IPS-18c (cell line): ENCODE data around the gene SLC9A6.
"Not testable (repeated sequence)": the region's sequence is repeated elsewhere in the genome, so short reads cannot be mapped to it uniquely, and the experiment has no call there.

Experiments used
- H3K4me3 ChIP-seq: 2 replicates; pipeline ENCODE4 v1.7.0; 2013; ENCODE audit warnings: low read depth, mild to moderate bottlenecking, low read length, moderate library complexity; ENCODE audit not compliant: insufficient read depth
- H3K9me3 ChIP-seq: one replicate; pipeline ENCODE4 v1.6.1; 2013; ENCODE audit warnings: mild to moderate bottlenecking, low read length, moderate library complexity; ENCODE audit not compliant: control insufficient read depth, insufficient read depth

Gene SLC9A6

GRCh38 chrX:136047969-136048368 lies 62.7 kb downstream of the SLC9A6 start:
- H3K9me3 ChIP-seq = peaks cover 3% of the 10 kb centered on the region
- H3K4me3 ChIP-seq = no peak overlapping the region

DNA sequence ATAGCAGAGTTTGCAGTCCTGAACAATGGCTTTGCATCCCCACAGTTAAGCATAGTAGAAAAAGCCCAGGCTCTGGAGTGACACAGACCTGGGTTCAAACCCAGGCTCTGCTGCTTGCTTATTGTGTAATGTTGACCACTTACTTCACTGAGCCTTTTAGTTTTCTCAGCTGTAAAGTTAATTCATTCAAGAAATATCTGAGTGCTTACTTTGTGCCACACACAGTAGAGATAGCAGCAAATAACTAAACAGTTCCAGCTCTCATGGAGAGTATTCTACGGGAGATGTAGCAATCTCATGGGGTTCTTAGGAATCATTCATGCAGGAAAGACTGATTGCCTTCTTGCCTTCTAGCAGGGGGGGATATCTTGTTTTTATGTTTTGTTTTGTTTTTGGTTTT lies 63.2 kb downstream of the SLC9A6 start:
- peaks cover 5% of the 10 kb centered on the region for H3K9me3 ChIP-seq
- H3K4me3 ChIP-seq = no peak overlapping the region

DNA sequence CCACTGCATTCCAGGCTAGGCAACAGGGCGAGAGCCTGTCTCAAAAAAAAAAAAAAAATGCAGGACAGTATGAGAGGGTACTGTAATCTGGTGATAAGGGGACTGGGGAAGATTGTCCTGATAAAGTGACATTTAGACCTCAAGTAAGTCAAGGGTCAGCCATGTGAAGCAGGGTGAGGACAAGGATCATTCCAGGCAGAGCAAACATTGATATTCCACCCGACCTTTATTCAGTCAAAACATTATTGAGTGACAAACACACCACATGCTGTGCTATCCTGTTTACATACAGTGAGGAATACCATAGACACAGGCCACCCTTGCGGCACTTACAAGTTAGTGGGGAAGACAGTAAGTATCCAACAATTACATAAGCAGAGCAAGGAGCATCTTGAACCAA lies 64.4 kb downstream of the SLC9A6 start:
- peaks cover 3% of the 10 kb centered on the region for H3K9me3 ChIP-seq
- H3K4me3 ChIP-seq = no peak overlapping the region

DNA sequence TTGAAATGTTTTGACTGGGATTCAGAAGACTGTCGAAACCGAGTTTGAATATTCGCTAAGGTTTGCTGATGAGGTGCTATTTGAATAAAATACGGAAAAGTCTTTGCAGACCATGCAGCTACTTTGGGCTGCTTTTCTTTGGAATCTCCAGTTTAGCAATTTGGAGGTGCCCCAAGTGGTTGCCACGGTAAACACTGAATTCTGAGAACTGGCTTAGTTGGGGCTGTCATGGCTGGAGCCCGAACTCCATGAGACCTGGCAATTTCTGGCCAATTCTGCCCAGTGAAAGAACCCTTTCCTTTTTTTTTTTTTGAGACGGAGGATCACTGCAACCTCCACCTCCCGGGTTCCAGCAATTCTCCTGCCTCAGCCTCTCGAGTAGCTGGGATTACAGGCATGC lies 65.6 kb downstream of the SLC9A6 start:
- H3K4me3 ChIP-seq, H3K9me3 ChIP-seq: not testable (repeated sequence)

DNA sequence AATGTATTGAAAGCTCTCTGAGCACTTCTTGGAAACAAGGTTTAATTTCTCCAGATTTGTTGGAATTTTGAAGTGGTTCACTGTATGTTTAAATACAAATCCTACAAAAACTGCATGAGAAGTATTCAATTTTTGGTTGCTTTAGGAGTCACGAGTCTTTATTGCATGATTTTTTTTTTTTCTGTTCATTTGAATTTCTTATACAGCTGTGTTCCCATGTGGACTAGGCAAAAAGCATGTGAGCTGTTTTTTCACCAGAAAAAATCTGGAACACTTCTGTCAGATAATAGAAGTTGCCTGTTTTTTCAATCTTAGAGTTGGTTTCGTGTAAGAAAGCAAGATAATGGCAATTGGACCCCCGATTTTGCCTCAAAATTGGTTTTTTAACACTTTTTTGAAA lies 66.4 kb downstream of the SLC9A6 start:
- H3K9me3 ChIP-seq = peaks cover 3% of the 10 kb centered on the region
- H3K4me3 ChIP-seq = no peak overlapping the region

GRCh38 chrX:136055651-136056221 lies 70.5 kb downstream of the SLC9A6 start:
- no peak overlapping the region for H3K4me3 ChIP-seq
- peaks cover 11% of the 10 kb centered on the region for H3K9me3 ChIP-seq

- Histone ChIP-seq H3K4me3 (no peak overlapping the region), H3K9me3 (peaks cover 19% of the 10 kb centered on the region)
These were observed 72.3 kb downstream of the SLC9A6 start for GRCh38 chrX:136057567-136057966.

DNA sequence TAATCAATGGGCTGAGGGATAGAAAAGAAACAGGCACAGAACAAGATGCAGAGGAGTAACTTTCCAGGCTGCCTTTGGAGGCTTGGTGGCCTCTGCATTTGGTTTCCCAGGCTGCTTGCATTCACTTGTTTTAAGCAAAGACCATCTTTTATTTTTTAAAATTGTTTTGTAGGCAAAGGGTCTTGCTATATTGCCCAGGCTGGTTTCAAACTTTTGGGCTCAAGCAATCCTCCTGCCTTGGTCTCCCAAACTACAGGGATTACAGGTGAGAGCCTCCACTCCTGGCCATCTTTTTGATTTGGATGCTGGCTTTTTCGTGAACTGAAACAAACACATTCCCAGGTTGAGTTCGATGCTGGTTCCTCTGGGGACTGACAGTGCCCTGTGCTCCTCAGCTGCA lies 74.1 kb downstream of the SLC9A6 start:
- Histone ChIP-seq H3K4me3 (no peak overlapping the region), H3K9me3 (peaks cover 16% of the 10 kb centered on the region)

DNA sequence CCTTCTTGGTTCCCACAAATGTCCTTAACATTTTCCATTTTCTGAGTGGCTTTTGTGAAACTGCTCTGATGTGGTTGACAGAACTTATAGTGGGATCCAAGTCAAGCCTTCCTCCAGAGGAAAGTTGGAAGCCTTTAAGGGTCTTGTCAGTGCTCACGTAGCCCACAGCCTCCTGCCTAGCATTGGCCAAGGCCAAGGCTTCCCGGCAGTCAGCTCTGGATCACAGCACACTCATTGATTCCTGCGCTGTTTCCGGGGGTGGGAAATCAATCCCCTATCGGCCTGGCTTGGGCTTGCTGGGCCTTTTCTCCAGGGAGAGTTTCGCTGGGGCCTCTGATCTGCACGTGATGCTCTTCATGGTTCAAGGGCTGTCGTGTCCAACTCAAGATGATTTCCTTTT lies 76.1 kb downstream of the SLC9A6 start:
- H3K9me3 ChIP-seq = peaks cover 16% of the 10 kb centered on the region
- H3K4me3 ChIP-seq = no peak overlapping the region

DNA sequence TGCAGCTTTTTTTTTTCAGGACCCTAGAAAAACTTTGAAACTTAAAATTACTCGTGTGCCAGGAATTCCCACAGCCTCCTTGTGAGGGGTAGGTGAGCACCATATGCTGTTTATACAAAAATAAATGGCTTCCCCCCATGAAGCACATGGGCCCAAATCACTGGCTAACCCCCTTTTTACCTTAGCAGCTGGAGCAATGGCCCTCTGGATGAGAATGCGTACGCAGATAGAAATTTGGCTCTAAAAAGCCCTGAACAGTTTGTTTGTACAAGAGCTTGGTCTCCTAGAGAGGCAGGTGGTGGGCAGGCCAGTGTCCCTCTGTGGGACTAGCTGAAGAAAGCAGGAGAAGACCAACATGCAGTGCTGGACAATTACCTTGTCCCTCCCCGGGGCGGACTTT lies 76.5 kb downstream of the SLC9A6 start:
- no peak overlapping the region for H3K4me3 ChIP-seq
- peaks cover 16% of the 10 kb centered on the region for H3K9me3 ChIP-seq

DNA sequence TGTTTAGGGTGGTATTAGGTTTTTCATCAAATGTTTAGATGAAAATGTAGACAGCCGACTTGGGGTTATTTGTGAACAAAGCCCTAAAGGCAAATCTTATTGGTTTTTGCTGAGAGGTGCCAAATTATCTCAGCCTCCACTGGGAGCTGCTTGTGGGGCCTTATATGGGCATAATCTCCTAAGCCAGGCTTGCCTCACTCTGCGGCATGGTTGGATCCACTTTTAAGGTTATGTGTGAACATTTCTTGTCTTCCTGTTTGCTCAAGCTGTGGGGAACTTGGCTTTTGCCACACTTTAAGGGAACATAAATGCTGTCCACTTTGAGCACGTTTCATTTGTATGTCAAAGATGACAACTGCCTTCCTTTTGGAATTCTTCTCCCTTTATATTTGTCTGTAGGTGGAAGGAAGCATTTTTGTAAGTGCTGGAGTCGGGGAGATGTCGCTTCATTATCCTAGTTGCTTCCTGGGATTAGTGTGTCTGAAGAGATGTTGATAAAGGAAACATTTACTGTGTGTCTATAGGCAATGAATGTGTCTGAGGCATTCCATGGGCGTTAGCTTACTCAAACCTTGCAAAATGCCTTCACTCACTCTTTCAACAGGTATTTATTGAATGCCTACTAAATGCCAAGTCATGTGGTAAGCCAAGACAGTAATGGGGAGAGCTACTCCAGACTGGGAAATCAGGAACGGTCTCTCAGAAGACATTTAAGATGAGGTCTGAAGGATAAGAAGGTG lies 78.3 kb downstream of the SLC9A6 start:
- peaks cover 16% of the 10 kb centered on the region for H3K9me3 ChIP-seq
- H3K4me3 ChIP-seq = no peak overlapping the region

DNA sequence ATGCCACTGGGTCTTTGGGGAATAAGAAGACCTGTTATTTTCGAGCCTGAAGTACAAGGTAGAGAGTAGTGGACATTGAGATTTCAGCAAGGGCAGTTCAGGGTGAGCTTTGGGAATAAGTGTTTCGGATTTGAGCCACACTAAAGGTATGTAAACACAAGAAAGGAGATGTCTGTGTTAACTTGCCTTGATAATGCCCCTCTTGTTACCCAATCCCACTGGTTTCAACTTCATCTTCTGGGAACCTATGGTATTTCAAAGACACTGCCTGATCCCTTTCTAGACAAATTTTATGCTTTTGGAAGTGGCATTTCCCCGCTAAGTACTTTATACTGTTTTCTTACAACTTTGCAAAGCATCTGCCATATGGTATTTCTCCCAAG lies 79.4 kb downstream of the SLC9A6 start:
- Histone ChIP-seq H3K9me3 (peaks cover 12% of the 10 kb centered on the region), H3K4me3 (no peak overlapping the region)

- Histone ChIP-seq H3K9me3 (peaks cover 13% of the 10 kb centered on the region), H3K4me3 (no peak overlapping the region)
These were observed 79.9 kb downstream of the SLC9A6 start for GRCh38 chrX:136065044-136065671.

DNA sequence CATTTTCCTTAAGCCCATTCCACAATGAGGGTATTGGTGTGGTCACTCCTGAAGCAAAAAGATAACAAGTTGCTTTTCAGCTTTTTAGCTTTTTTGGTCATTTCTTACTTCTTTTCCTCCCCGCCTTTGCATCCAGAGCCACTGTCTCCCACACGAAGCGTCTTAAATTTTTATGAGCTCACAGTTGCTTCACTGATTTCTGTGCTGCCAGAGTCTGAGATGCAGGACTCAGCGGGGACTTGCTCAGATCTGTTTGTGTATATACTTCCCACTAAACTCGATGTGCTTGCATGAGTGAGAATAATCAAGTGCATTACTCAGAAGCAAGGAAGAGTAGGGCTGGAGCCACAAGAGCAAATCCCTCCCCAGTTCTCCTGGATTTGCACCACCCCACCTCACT lies 81.9 kb downstream of the SLC9A6 start:
- Histone ChIP-seq H3K9me3 (peaks cover 4% of the 10 kb centered on the region), H3K4me3 (no peak overlapping the region)

DNA sequence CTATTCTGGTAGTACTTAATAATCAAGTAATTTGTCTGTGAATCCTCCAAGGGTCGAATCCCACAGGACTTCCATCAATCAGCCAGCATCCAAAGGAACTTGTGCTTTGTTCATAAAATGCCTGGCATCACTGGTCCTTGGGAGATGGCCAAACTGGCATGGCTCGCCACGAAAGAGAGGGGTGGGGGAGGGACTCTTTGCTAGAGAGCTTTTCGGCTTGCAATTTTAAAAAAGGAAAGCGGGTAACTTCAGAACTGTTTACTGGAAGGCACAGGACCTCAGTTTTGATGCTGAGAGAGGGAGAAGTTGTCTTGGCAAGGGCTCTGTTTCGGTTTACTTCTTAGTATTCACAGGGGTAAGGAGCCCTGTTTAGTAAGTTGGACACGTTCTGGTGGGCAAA lies 82.7 kb downstream of the SLC9A6 start:
- peaks cover 4% of the 10 kb centered on the region for H3K9me3 ChIP-seq
- H3K4me3 ChIP-seq = no peak overlapping the region

DNA sequence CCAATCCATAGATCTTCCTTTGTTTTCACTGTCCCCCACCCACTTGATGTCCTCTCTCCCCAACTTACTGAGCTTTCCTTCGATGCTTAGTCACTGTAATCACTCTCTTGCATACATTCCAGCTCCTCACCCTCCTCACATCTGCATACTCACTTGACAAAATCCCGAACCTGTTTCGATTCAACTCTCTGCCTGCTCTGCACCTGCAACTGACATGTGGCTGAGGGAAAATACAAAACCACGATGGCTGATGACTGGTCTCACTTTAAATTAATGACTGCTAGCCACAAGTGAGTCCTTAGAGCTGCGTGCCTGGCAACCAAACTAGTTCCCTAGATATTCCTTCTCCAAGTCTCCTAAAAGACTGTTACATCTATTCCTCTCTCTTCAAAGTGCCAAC lies 91.7 kb downstream of the SLC9A6 start:
- no peak overlapping the region for H3K4me3 ChIP-seq
- peaks cover 4% of the 10 kb centered on the region for H3K9me3 ChIP-seq

GRCh38 chrX:136080766-136081165 lies 95.5 kb downstream of the SLC9A6 start:
- Histone ChIP-seq H3K9me3 (peaks cover 2% of the 10 kb centered on the region), H3K4me3 (no peak overlapping the region)

GRCh38 chrX:136086521-136086920 lies 101.3 kb downstream of the SLC9A6 start:
- peaks cover 2% of the 10 kb centered on the region for H3K9me3 ChIP-seq

More at GRCh38 chrX:136086521-136086920, 101.3 kb downstream of the SLC9A6 start:
- H3K4me3 ChIP-seq = no peak overlapping the region
